Astrocyte of the spinal cord (primary cell): ENCODE measurements around the gene RAB30.

Experiments used
- DNase-seq: peaks from one replicate; pipeline ENCODE4 v3.0.0; 2011; ENCODE audit warnings: low read depth, low spot score
- H3K4me3 ChIP-seq: 2 replicates; pipeline ENCODE4 v1.5.1; 2011; ENCODE audit warnings: low read depth, mild to moderate bottlenecking, low read length, moderate library complexity
- in situ Hi-C: cut with HindIII; loops from 2 replicates; pipeline ENCODE4 v1.10.0; 2017; ENCODE audit warnings: low sequenced_read_pairs
- TF ChIP-seq, protein P1 (sequence below): IDR thresholded peaks from 2 replicates; pipeline ENCODE4 v1.5.1; 2012; ENCODE audit warnings: low read depth, mild to moderate bottlenecking, low read length, inconsistent platforms

Gene RAB30

DNA sequence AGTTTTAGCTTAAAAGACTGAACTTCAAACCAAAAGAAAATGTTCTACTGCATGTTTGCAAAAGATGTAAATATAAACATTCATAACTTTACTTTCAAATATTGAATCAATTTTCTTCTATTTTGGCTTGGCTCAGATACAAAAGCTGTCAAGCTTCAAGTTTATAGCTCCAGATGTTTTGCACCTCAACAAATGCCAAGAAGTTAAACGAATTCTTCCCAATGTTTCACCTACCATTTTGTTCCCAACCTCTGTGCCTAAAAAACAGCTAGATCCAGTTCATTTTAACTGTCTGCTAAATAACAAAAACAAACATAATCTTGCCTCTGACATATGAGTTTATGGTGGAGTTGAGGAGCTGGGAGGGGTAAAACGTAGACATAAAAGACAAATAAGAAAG, 76.5 kb downstream of the RAB30 start:
- DNase-seq: no peak
- in situ Hi-C loops: no loop called here
- H3K4me3 ChIP-seq: no peak overlapping the region
- TF ChIP-seq, protein P1, sequence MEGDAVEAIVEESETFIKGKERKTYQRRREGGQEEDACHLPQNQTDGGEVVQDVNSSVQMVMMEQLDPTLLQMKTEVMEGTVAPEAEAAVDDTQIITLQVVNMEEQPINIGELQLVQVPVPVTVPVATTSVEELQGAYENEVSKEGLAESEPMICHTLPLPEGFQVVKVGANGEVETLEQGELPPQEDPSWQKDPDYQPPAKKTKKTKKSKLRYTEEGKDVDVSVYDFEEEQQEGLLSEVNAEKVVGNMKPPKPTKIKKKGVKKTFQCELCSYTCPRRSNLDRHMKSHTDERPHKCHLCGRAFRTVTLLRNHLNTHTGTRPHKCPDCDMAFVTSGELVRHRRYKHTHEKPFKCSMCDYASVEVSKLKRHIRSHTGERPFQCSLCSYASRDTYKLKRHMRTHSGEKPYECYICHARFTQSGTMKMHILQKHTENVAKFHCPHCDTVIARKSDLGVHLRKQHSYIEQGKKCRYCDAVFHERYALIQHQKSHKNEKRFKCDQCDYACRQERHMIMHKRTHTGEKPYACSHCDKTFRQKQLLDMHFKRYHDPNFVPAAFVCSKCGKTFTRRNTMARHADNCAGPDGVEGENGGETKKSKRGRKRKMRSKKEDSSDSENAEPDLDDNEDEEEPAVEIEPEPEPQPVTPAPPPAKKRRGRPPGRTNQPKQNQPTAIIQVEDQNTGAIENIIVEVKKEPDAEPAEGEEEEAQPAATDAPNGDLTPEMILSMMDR: no peak

DNA sequence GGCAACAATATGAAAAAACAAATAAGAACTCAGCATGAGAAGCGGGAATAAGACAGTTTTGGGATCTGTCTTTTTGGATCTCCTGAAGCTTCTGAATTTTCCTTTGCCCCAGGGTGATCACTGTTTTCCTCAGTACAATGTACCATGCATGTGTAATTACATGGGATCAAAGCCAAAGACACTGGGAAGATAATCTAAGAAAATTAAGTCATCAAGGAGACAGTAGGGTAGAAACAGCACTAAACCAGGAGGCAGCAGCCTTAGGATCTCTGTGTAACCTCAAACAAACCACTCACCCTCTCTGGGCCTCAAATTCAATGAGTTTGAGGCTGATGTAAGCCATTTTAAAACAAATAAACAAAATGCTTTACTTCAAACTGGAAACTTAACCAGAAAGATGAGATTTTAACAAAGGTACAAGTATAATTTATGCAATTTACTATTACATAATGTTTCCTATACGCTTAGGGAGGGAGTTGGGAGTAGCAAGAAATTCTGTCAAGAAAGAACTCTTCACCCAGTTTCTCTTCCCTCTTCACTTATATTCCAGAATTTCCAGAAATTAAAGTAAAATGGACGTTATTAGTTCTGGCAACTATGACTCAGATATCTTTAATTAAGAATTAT, 77.0 kb downstream of the RAB30 start:
- no peak for DNase-seq
- TF ChIP-seq, protein P1: no peak
- no peak overlapping the region for H3K4me3 ChIP-seq
- in situ Hi-C loops: no loop called here

DNA sequence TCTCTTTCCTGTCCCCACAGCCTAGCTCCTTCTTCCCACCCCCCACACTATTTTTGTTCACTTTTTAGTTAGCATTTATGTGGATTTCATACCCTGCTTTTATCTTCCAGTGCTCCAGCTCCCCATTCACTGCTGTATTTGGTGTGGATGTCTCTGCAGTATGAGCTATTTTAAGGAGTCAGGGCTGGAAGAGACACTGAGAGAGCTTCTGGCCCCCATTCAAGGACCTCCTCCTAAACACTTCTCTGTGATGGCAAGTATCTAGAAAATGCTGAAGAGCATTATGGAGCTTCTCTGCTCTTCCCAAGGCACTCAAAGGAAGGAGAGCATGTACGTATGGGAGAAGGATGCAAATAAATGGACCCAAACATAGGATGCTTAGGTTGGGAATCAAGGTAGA, 79.5 kb downstream of the RAB30 start:
- in situ Hi-C loops: no loop called here
- DNase-seq: no peak
- no peak overlapping the region for H3K4me3 ChIP-seq
- TF ChIP-seq, protein P1: no peak

DNA sequence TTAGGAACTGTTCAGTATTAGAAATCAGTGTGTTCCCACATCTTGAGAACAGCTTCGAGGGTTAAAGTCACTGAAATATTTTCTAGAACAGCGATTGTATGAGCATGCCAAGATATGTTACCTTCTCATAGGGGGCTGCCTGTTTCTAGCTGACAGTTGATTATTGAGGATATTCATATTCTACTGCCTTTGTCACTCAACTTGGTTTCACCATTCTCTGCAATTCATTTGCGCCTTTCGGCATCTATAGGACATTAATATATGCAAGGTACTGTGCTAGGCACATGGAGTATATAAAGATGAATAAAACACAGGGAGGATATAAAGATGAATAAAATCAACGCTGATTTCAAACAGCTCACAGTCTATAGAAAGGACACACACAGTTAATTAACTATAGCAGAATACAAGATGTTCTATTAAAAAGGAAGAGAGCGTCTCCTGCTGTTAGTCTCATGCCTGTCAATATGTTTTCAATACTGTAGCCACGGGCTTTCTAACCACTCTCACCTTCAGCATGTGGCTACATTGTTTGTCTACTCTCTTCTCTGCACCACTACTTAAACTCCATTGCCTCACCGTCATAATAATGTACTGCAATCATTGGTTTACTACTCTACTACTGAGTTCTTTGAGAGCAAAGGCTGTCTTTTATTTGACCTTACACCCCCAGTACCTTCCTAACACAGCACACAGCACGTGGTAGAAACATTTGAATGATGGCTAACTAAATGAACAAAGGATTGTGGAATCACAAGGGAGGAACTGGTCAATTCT, 81.9 kb downstream of the RAB30 start:
- in situ Hi-C loops: no loop called here
- TF ChIP-seq, protein P1: no peak
- H3K4me3 ChIP-seq: no peak overlapping the region
- DNase-seq: no peak

DNA sequence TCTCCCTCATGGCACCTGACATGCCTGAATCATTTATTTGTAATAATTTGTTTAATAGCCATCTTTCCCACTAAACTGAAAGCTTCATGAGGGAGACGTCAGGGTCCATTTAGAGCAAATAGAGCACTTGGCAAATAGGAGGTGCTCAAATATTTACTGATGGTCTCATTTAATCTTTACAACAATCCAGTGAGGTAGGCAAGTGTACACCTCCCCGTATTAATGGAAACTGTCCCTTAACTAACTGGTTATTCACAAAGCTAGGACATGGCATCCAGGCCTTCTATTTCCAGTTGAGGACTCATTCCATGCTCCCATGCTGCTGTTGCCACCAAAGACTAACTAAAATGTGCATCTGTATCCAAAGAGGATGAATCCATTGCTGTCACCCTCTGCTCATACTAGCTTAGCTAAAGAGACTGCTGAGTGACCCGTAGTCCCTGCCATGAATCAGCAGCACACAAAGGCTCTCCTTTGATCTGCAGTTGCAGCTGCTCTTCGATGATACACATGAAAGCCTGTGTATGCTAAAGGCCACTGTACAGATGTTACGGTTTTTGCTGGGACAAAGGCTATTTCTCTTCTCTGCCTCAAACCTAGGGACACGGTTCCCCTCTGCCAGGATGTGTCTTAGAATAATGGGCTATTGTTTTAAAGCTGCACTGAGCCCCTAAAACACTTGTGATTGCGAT, 82.6 kb downstream of the RAB30 start:
- TF ChIP-seq, protein P1: no peak
- no peak for DNase-seq
- no peak overlapping the region for H3K4me3 ChIP-seq
- in situ Hi-C loops: no loop called here

DNA sequence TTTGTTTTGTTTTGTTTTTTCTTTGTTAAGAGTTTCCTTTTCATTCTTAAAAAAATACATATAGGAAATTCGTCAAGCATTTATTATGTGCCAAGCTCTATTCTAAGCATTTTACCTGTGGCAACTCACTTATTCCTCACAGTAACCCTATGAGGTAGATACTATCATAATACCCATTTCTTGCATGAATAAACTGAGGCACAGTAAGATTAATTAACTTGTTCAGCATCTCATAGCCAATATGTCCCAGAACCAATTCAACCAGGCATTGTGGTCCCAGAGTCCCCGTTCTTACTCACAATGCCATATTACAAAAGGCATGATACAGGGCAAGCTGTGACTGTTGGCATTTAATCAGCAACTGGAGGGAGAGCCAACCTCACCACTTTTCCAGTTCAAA, 83.7 kb downstream of the RAB30 start:
- no peak for DNase-seq
- TF ChIP-seq, protein P1: no peak
- in situ Hi-C loops: no loop called here
- H3K4me3 ChIP-seq: no peak overlapping the region
